GM12872 (cell line): ENCODE measurements around the gene SIRPA.

ENCODE experiments used
- TF ChIP-seq, protein P1 (sequence below): IDR thresholded peaks from 3 replicates; pipeline ENCODE4 v1.5.1; 2011; ENCODE audit warnings: low read depth, mild to moderate bottlenecking, low read length, moderate library complexity; ENCODE audit not compliant: insufficient read depth

Gene SIRPA

DNA sequence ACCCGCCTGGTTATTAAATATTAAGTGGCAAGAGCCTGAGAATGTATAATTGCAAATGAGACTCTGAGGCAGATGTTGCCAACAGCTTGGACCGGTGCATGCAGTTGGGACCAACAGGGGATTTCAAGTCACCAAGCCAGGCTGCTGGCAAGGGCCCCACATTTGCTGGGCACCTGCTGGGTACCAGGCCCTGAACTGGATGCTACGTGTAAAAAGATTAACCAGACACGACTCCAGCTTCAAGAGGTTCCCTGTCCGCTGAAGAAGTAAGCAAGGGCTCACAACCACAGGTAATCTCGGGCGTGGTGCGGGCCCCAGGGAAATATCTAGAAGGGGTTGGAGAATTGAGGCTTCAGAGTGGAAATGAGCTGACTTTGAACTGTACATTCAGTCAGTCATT lies 13.2 kb upstream of the SIRPA start:
- TF ChIP-seq, protein P1, sequence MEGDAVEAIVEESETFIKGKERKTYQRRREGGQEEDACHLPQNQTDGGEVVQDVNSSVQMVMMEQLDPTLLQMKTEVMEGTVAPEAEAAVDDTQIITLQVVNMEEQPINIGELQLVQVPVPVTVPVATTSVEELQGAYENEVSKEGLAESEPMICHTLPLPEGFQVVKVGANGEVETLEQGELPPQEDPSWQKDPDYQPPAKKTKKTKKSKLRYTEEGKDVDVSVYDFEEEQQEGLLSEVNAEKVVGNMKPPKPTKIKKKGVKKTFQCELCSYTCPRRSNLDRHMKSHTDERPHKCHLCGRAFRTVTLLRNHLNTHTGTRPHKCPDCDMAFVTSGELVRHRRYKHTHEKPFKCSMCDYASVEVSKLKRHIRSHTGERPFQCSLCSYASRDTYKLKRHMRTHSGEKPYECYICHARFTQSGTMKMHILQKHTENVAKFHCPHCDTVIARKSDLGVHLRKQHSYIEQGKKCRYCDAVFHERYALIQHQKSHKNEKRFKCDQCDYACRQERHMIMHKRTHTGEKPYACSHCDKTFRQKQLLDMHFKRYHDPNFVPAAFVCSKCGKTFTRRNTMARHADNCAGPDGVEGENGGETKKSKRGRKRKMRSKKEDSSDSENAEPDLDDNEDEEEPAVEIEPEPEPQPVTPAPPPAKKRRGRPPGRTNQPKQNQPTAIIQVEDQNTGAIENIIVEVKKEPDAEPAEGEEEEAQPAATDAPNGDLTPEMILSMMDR: no peak

DNA sequence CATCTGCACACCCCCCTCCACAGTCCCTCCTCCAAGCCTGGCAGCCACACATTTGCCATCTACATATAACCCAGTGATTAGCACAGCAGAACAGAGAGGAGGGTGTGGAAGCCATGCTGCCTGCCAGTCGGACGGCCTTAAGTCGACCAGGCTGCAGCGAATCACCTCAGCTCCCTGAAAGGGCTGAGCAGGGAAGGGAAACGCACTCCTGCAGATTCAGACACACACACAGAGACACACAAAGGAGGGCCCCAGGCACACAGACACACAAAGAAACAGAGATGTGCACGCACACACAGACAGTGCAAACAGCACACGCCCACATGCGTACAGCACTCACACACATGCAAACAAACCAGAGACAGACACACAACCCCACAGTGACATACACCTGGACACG lies 11.2 kb upstream of the SIRPA start:
- TF ChIP-seq, protein P1: no peak

DNA sequence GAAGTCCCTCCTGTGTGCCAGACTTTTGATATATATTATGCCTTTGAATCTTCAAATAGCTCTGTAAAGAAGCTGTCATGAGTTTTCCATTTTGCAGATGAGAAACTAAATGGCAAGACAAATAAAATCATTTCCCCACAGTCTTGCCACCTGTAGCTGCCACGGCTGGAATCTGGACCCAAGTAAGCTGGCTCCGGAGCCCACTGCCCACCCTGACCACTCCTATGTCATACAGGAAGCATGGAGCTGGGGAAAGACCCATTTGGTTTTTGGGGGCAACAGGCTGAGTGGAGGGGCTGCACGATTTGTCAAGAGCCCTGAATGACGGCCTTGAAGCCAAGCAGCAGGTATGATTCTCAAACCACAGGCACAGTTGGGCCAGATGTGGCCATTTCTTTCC lies 10.0 kb upstream of the SIRPA start:
- TF ChIP-seq, protein P1: no peak

DNA sequence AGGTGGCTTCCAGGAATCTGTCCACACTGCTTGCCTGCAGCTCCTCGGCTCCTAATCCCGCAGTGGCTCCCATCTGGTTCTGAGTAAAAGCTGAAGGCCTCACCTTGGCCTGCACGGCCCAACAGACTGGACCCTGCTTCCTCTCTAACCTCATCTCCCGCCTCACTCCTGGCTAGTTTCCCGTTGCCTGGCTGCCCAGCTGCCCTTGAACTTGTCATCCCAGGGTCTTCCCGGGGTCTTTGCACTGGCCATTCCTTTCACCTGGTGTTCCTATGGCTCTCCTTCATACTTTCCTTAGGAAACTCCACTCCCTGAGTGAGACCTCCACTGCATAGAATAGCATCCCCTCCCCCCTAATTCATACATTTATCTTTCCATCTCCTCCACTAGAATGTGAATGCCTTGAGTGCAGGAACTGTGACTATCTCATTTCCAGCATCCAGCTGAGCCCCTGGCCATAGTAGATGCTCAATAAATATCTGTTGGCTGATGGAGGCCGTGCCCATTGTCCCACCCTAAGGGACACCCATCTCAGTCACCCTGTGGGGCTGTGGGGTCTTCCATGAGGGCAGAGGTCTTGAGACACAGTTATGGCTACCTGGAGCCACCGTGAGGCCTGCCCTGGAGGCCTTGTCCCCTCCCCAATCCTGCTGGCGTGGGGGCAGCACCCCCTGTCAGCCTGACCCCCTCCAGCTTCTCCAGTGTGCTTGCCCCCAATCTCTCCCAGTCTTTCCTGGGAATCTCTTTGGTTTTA lies 9.1 kb upstream of the SIRPA start:
- TF ChIP-seq, protein P1: no peak

DNA sequence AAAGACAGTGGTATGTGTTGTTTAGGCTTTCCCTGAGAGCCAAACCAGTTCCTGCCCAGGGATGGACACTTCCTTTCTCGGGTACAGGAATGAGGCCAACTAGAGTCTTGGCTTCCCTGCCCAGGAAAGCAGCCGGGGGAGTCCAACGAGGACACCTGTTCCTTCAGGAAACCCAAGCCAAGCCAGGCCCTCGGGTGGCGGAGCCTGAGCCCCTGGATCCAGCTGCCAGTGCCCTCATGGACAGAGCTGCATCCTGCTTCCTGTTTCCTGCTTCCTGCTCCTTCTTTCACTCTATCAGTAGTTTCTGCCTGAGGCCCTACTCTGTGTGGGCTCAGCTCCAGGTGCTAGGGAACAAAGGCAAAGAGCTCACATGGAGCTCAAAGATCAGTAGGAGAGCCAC lies 7.9 kb upstream of the SIRPA start:
- TF ChIP-seq, protein P1: no peak

DNA sequence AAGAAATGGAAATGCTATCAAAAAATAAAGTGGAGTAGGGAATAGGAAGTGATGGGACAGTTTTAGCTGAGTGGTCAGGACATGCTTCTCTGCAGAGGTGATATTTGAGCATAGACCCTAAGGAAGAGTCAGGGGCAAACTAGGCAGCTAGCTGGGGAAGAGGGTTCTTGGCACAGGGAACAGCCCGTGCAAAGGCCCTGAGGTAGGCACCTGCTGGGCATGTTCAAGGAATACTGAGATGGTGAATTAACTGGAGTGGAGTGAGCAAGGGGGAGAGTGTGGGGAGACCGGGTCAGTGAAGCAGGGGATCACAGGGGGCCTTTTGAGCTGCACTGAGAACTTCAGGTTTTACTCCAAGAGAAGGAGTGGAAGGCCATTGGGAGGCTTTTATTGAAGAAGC lies 7.5 kb upstream of the SIRPA start:
- TF ChIP-seq, protein P1: no peak

DNA sequence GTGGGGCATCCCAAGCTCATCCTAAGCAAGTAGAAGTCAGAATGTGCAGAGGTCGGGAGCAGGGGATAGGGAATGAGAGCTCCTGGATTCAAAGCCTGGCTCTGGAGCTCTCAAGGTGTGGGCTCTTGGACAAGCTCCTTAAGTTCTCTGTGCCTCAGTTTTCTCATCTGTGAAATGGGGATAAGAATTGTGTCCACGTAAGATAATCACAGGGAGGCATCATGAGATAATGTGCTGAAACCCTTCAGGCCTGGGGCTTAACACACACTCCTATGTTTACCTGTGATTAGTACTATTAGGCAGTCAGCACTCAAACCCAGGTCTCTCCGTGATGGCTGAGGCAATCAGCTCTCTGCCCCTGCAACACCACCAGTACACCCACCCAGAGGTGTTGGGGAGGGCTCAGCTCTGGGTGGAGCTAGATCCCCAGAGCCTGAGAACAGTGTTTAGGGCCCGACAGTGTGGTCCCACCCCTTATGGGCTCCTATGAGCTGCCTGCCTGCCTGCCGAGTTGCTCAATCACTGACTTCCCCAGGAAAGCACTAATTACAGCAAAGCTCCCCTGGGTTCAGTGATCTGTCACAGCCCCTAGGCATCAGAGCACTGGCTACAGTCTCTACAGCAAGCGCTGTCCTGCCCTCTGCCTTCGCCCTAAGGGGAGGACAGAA lies 6.3 kb upstream of the SIRPA start:
- TF ChIP-seq, protein P1: no peak
